ENCODE data around the gene PIK3R6.
"Not testable (repeated sequence)": the region's sequence is repeated elsewhere in the genome, so short reads cannot be mapped to it uniquely, and the experiment has no call there.

PIK3R6 gene

GRCh38 chr17:8856869-8857575, 10.5 kb downstream of the PIK3R6 start:
- DNase-seq (ENCODE audit: low read depth, low spot score), result no peak
- H3K27ac ChIP-seq, result no peak overlapping the region

GRCh38 chr17:8856205-8856603, 11.3 kb downstream of the PIK3R6 start:
- not testable (repeated sequence) for H3K27ac ChIP-seq; DNase-seq (ENCODE audit: low read depth, low spot score)

- no peak for DNase-seq (ENCODE audit: low read depth, low spot score)
- no peak overlapping the region for H3K27ac ChIP-seq
Observed at GRCh38 chr17:8855477-8856204, 11.8 kb downstream of the PIK3R6 start.

- DNase-seq (ENCODE audit: low read depth, low spot score), result no peak
Observed at GRCh38 chr17:8851600-8851999, 15.9 kb downstream of the PIK3R6 start.

GRCh38 chr17:8849311-8850041, 18.0 kb downstream of the PIK3R6 start:
- H3K27ac ChIP-seq, result no peak overlapping the region
- no peak for DNase-seq (ENCODE audit: low read depth, low spot score)

More at GRCh38 chr17:8851600-8851999, 15.9 kb downstream of the PIK3R6 start:
- H3K27ac ChIP-seq, result no peak overlapping the region

- no peak overlapping the region for H3K27ac ChIP-seq
- DNase-seq (ENCODE audit: low read depth, low spot score), result no peak
Observed at GRCh38 chr17:8847891-8848290, 19.6 kb downstream of the PIK3R6 start.

GRCh38 chr17:8846768-8847211, 20.7 kb downstream of the PIK3R6 start:
- no peak overlapping the region for H3K27ac ChIP-seq
- no peak for DNase-seq (ENCODE audit: low read depth, low spot score)

GRCh38 chr17:8844229-8845218, 22.9 kb downstream of the PIK3R6 start:
- no peak overlapping the region for H3K27ac ChIP-seq
- no peak for DNase-seq (ENCODE audit: low read depth, low spot score)

- no peak overlapping the region for H3K27ac ChIP-seq
- no peak for DNase-seq (ENCODE audit: low read depth, low spot score)
Observed at GRCh38 chr17:8843344-8843743, 24.1 kb downstream of the PIK3R6 start.

GRCh38 chr17:8841844-8842243, 25.6 kb downstream of the PIK3R6 start:
- no peak for DNase-seq (ENCODE audit: low read depth, low spot score)
- H3K27ac ChIP-seq, result no peak overlapping the region

- no peak overlapping the region for H3K27ac ChIP-seq
- DNase-seq (ENCODE audit: low read depth, low spot score), result no peak
Observed at GRCh38 chr17:8839410-8839935, 28.0 kb downstream of the PIK3R6 start.

- H3K27ac ChIP-seq, result no peak overlapping the region
- DNase-seq (ENCODE audit: low read depth, low spot score), result no peak
Observed at GRCh38 chr17:8838551-8839095, 28.9 kb downstream of the PIK3R6 start.

GRCh38 chr17:8837563-8838075, 29.9 kb downstream of the PIK3R6 start:
- DNase-seq (ENCODE audit: low read depth, low spot score), result no peak
- H3K27ac ChIP-seq, result no peak overlapping the region

- no peak overlapping the region for H3K27ac ChIP-seq
- no peak for DNase-seq (ENCODE audit: low read depth, low spot score)
Observed at GRCh38 chr17:8836821-8837562, 30.5 kb downstream of the PIK3R6 start.

- H3K27ac ChIP-seq, result no peak overlapping the region
- no peak for DNase-seq (ENCODE audit: low read depth, low spot score)
Observed at GRCh38 chr17:8835631-8836364, 31.7 kb downstream of the PIK3R6 start.

- no peak overlapping the region for H3K27ac ChIP-seq
- DNase-seq (ENCODE audit: low read depth, low spot score), result no peak
Observed at GRCh38 chr17:8835106-8835505, 32.4 kb downstream of the PIK3R6 start.

GRCh38 chr17:8832711-8833352, 34.6 kb downstream of the PIK3R6 start:
- no peak for DNase-seq (ENCODE audit: low read depth, low spot score)

More at GRCh38 chr17:8832711-8833352, 34.6 kb downstream of the PIK3R6 start:
- H3K27ac ChIP-seq, result no peak overlapping the region
